Measurements from ENCODE around the gene THEMIS. TPM values are rescaled to one million over a fixed set of nuclear protein-coding genes. Genes with fewer than 3 reads are reported as not detected.

Gene THEMIS
- total RNA-seq, 6 experiments from 2014 or later: 0.12 to 0.28 (median 0.25) TPM

DNA sequence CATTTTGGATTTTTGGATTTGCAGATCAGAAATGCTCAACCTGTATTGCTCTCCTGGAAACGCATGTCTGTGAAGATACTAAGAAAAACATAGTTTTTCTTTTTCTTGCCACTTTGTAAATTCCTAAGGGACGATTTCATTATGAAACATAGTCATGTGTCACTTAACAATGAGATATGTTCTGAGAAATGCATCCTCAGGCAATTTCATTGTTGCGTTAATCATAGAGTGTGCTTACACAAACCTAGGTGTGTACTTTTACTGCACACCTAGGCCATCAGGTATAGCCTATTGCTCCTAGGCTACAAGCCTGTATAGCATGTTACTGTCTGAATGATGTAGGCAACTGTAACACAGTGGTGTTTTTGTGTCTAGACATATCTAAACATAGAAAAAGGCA, 13.4 kb upstream of the THEMIS start:
- no peaks in the 10 kb centered on the region; the same call in 1 of the 2 replicates for H3K27me3 Mint-ChIP-seq (ENCODE audit: insufficient read depth)
- DNase-seq: peak; percentile 21
- no peak overlapping the region for H3K4me3 Mint-ChIP-seq
- no peaks in the 10 kb centered on the region for H3K36me3 Mint-ChIP-seq (ENCODE audit: low read depth)
- H3K9me3 Mint-ChIP-seq: no peaks in the 10 kb centered on the region
- H3K4me1 Mint-ChIP-seq (ENCODE audit: low read depth): peaks cover 16% of the 10 kb centered on the region; the same call in 1 of the 2 replicates
- H3K27ac Mint-ChIP-seq: no peak overlapping the region
- TF ChIP-seq, protein P1, sequence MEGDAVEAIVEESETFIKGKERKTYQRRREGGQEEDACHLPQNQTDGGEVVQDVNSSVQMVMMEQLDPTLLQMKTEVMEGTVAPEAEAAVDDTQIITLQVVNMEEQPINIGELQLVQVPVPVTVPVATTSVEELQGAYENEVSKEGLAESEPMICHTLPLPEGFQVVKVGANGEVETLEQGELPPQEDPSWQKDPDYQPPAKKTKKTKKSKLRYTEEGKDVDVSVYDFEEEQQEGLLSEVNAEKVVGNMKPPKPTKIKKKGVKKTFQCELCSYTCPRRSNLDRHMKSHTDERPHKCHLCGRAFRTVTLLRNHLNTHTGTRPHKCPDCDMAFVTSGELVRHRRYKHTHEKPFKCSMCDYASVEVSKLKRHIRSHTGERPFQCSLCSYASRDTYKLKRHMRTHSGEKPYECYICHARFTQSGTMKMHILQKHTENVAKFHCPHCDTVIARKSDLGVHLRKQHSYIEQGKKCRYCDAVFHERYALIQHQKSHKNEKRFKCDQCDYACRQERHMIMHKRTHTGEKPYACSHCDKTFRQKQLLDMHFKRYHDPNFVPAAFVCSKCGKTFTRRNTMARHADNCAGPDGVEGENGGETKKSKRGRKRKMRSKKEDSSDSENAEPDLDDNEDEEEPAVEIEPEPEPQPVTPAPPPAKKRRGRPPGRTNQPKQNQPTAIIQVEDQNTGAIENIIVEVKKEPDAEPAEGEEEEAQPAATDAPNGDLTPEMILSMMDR (IDR thresholded peaks at IDR 0.05): no peak

DNA sequence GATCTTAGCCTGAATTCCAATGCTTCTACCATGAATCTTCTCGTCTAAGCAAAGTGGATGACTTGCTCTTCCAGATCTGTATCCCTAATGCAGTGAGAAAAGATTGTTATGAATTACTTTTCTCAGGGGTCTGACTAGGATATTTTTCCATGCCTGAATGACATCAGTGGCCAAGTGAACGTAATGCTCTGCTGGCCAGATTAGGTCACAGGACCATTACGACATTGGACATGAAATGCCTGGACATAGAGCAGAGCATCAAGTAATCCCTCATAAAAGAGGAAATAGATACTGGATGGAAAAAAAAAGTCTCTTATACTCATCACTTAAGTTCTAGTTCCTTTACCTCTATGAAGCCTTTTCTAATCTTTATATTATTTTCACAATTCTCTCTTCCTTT, 12.1 kb upstream of the THEMIS start:
- TF ChIP-seq, protein P1 (IDR thresholded peaks at IDR 0.05): no peak
- Mint-ChIP-seq H3K9me3 (no peaks in the 10 kb centered on the region), H3K27ac (no peak overlapping the region), H3K4me3 (no peak overlapping the region), H3K36me3 (ENCODE audit: low read depth) (no peaks in the 10 kb centered on the region), H3K27me3 (ENCODE audit: insufficient read depth) (no peaks in the 10 kb centered on the region; the same call in 1 of the 2 replicates), H3K4me1 (ENCODE audit: low read depth) (peaks cover 16% of the 10 kb centered on the region; the same call in 1 of the 2 replicates)
- DNase-seq: no peak

DNA sequence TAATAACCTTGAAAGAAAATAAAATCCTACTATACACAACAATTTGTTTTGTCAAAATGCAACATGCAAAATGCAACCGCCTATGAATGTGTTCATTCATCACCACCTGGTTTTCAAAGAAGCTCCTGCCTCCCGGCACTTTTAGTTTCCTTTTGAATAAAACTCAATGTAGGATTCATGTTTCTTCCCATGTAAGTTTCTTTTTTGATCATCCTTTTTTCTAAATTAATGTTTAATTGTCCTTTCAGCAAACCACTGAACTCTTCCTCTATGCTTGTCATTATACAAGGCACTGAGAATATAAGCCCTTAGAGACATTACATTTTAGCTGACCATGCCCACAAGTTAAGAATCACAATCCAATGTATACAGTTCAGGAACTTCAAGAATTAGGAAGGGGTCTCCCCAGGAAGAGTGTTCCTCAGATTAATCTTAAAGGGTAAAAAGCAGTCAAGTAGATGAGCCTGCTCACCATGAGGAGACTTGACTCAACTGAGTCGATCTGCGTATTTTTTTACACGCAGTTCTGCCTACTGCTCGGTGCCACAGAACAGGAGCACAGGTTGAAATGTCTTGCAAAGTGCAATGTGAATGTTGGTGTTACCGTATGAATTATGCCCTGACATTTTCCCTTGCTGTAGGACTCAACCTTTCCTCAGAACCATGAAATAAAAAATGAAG, 7.2 kb upstream of the THEMIS start:
- Mint-ChIP-seq H3K36me3 (ENCODE audit: low read depth) (no peaks in the 10 kb centered on the region), H3K4me1 (ENCODE audit: low read depth) (peaks cover 10% of the 10 kb centered on the region; the same call in 1 of the 2 replicates), H3K4me3 (no peak overlapping the region), H3K27ac (no peak overlapping the region), H3K27me3 (ENCODE audit: insufficient read depth) (peaks cover 3% of the 10 kb centered on the region; the same call in 1 of the 2 replicates), H3K9me3 (no peaks in the 10 kb centered on the region)
- TF ChIP-seq, protein P1 (IDR thresholded peaks at IDR 0.05): no peak
- no peak for DNase-seq

DNA sequence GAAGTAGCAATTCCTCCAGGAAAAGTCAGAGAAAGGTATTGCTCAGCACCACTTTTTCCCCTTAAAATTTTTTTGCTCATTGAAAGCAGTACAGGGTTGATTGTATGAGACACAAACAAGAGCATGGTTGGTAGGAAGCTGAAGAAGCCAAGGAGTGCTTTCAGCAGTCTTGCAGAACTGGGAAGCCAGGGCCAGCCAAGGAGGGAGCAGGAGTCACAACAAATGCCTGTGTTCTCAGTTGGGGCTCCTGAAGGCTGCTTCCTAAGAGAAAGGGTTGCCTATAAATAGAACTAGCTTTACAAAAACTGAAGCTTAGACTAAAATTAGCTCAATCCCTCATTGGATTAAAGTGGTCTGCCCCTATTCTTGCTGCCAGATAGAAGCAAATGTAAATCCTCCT, 3.3 kb upstream of the THEMIS start:
- Mint-ChIP-seq H3K9me3 (no peaks in the 10 kb centered on the region), H3K27me3 (ENCODE audit: insufficient read depth) (peaks cover 3% of the 10 kb centered on the region; the same call in 1 of the 2 replicates), H3K36me3 (ENCODE audit: low read depth) (no peaks in the 10 kb centered on the region), H3K27ac (no peak overlapping the region), H3K4me3 (no peak overlapping the region), H3K4me1 (ENCODE audit: low read depth) (no peaks in the 10 kb centered on the region)
- DNase-seq: no peak
- TF ChIP-seq, protein P1 (IDR thresholded peaks at IDR 0.05): no peak

DNA sequence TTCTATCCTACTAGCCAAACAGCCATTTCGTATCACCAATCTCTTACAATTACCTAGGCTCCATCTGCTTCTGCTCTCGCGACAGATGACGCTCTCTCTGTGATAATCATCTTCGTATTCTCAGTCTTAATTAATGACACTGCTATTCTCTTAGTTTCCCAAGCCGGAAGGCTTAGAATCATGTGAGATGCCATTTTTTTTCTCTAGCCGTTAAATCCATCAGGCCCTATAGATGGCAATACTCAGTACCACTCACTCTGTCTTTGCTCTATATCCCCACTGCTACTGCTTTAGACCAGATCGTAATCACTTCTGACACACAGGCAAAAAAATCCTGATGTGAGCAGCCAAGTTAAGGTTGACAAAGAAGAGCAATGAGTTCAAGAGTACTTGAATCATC, 2.1 kb upstream of the THEMIS start:
- no peak for DNase-seq
- Mint-ChIP-seq H3K9me3 (no peaks in the 10 kb centered on the region), H3K4me3 (no peak overlapping the region), H3K36me3 (ENCODE audit: low read depth) (no peaks in the 10 kb centered on the region), H3K27ac (no peak overlapping the region), H3K4me1 (ENCODE audit: low read depth) (no peaks in the 10 kb centered on the region), H3K27me3 (ENCODE audit: insufficient read depth) (peaks cover 3% of the 10 kb centered on the region; the same call in 1 of the 2 replicates)
- TF ChIP-seq, protein P1 (IDR thresholded peaks at IDR 0.05): no peak
